ENCODE data around the gene SLC35B3. TPM values are rescaled to one million over a fixed set of nuclear protein-coding genes. Genes with fewer than 3 reads are reported as not detected.
"Not testable (repeated sequence)": the region's sequence is repeated elsewhere in the genome, so short reads cannot be mapped to it uniquely, and the experiment has no call there.

The SLC35B3 gene
- total RNA-seq, 6 donors from 2014 or later: 6.7 to 17.8 (median 14.3) TPM

GRCh38 chr6:8435845-8436168 is 462 bp upstream of the SLC35B3 start:
- H3K36me3 ChIP-seq: no peaks in the 10 kb centered on the region
- peak overlapping the region; percentile 55 to 90 (median 74) for H3K4me3 ChIP-seq
- DNase-seq (no peak), ATAC-seq (ENCODE audit: low FRiP score in 2 of 2) (peak in 1 of 2 donors; percentile 76)
- H3K4me1 ChIP-seq: peaks cover 20 to 33% (median 23%) of the 10 kb centered on the region in 4 donors
- TF ChIP-seq POLR2A (IDR thresholded peaks at IDR 0.05): no peak
- TF ChIP-seq CTCF (IDR thresholded peaks at IDR 0.05): no peak
- TF ChIP-seq POLR2AphosphoS5 (IDR thresholded peaks at IDR 0.05): no peak
- no peak for TF ChIP-seq EP300 (IDR thresholded peaks at IDR 0.05)
- H3K9me3 ChIP-seq: no peaks in the 10 kb centered on the region
- H3K27me3 ChIP-seq: no peaks in the 10 kb centered on the region
- WGBS, 2 donors: 29 to 32% methylated on average over 15 of the region's 15 CpGs
- peak overlapping the region; percentile 82 to 92 (median 88) for H3K27ac ChIP-seq

GRCh38 chr6:8434727-8435092 is 635 bp downstream of the SLC35B3 start:
- no peaks in the 10 kb centered on the region for H3K36me3 ChIP-seq
- peaks cover 20 to 33% (median 23%) of the 10 kb centered on the region in 4 donors for H3K4me1 ChIP-seq
- H3K9me3 ChIP-seq: no peaks in the 10 kb centered on the region
- TF ChIP-seq CTCF (IDR thresholded peaks at IDR 0.05) (no peak), EP300 (IDR thresholded peaks at IDR 0.05) (no peak), POLR2A (IDR thresholded peaks at IDR 0.05) (no peak), POLR2AphosphoS5 (IDR thresholded peaks at IDR 0.05) (no peak)
- DNase-seq (no peak), ATAC-seq (ENCODE audit: low FRiP score in 2 of 2) (peak in 1 of 2 donors; percentile 2)
- H3K27ac ChIP-seq: peak overlapping the region; percentile 82 to 92 (median 88)
- WGBS, 2 donors: 2 to 3% methylated on average over 8 of the region's 8 CpGs
- no peaks in the 10 kb centered on the region for H3K27me3 ChIP-seq
- H3K4me3 ChIP-seq: peak overlapping the region; percentile 55 to 90 (median 74)

- 89 to 100% methylated on average over 2 of the region's 2 CpGs for WGBS, 2 donors
- H3K27me3 ChIP-seq: no peaks in the 10 kb centered on the region
- H3K27ac ChIP-seq: no peak overlapping the region
- DNase-seq (no peak), ATAC-seq (ENCODE audit: low FRiP score in 2 of 2) (no peak)
- peaks cover 20 to 33% (median 23%) of the 10 kb centered on the region in 4 donors for H3K4me1 ChIP-seq
- H3K4me3 ChIP-seq: no peak overlapping the region
- H3K9me3 ChIP-seq: no peaks in the 10 kb centered on the region
- H3K36me3 ChIP-seq: peaks cover 0 to 19% (median 0%) of the 10 kb centered on the region in 4 donors
- TF ChIP-seq CTCF (IDR thresholded peaks at IDR 0.05): no peak
- TF ChIP-seq POLR2AphosphoS5 (IDR thresholded peaks at IDR 0.05): no peak
- no peak for TF ChIP-seq POLR2A (IDR thresholded peaks at IDR 0.05)
- no peak for TF ChIP-seq EP300 (IDR thresholded peaks at IDR 0.05)
Observed at GRCh38 chr6:8432614-8433013, 2.7 kb downstream of the SLC35B3 start.

- Histone ChIP-seq H3K4me1 (peaks cover 15 to 26% (median 18%) of the 10 kb centered on the region in 4 donors), H3K4me3 (no peak overlapping the region), H3K27ac (no peak overlapping the region), H3K36me3 (peaks cover 0 to 44% (median 11%) of the 10 kb centered on the region in 4 donors), H3K27me3 (no peaks in the 10 kb centered on the region), H3K9me3 (no peaks in the 10 kb centered on the region)
- ATAC-seq (ENCODE audit: low FRiP score in 2 of 2) (no peak), DNase-seq (no peak)
- WGBS, 2 donors: 73 to 75% methylated on average over 2 of the region's 2 CpGs
- TF ChIP-seq EP300 (IDR thresholded peaks at IDR 0.05): no peak
- no peak for TF ChIP-seq CTCF (IDR thresholded peaks at IDR 0.05)
- no peak for TF ChIP-seq POLR2AphosphoS5 (IDR thresholded peaks at IDR 0.05)
- no peak for TF ChIP-seq POLR2A (IDR thresholded peaks at IDR 0.05)
Observed at GRCh38 chr6:8429821-8430220, 5.5 kb downstream of the SLC35B3 start.

GRCh38 chr6:8426544-8426943 is 8.8 kb downstream of the SLC35B3 start:
- not testable (repeated sequence) for H3K9me3 ChIP-seq; H3K4me1 ChIP-seq; DNase-seq; H3K4me3 ChIP-seq; H3K27ac ChIP-seq; ATAC-seq (ENCODE audit: low FRiP score in 2 of 2); H3K27me3 ChIP-seq
- peaks cover 0 to 57% (median 17%) of the 10 kb centered on the region in 4 donors for H3K36me3 ChIP-seq
- WGBS, 2 donors: 93 to 98% methylated on average over 2 of the region's 2 CpGs
